Stomach smooth muscle (tissue), 2 donors: ENCODE data around the gene NPAS4.
"Not testable (repeated sequence)": the region's sequence is repeated elsewhere in the genome, so short reads cannot be mapped to it uniquely, and the experiment has no call there.

Experiments used
- H3K27ac ChIP-seq: one replicate; pipeline ENCODE4 v1.7.0; 2013; ENCODE audit warnings: mild to moderate bottlenecking, low read length, inconsistent platforms
- H3K27me3 ChIP-seq, 2 donors: one replicate each; pipeline ENCODE4 v1.7.0; 2013; ENCODE audit warnings: low read length in 2 of 2; ENCODE audit not compliant: insufficient read depth in 2 of 2, control insufficient read depth in 1 of 2
- H3K36me3 ChIP-seq, 2 donors: one replicate each; pipeline ENCODE4 v1.7.0; 2013; ENCODE audit warnings: low read length in 2 of 2; ENCODE audit not compliant: control insufficient read depth in 2 of 2, insufficient read depth in 2 of 2
- H3K4me1 ChIP-seq: one replicate; pipeline ENCODE4 v1.7.0; 2013; ENCODE audit warnings: low read length; ENCODE audit not compliant: control insufficient read depth, insufficient read depth
- H3K4me3 ChIP-seq, 2 donors: one replicate each; pipeline ENCODE4 v1.7.0; 2013; ENCODE audit warnings: low read length in 2 of 2
- H3K9ac ChIP-seq, 2 donors: one replicate each; pipeline ENCODE4 v1.7.0; 2013; ENCODE audit warnings: low read length in 2 of 2, mild to moderate bottlenecking in 1 of 2
- H3K9me3 ChIP-seq, 2 donors: one replicate each; pipeline ENCODE4 v1.7.0; 2013; ENCODE audit warnings: low read length in 2 of 2; ENCODE audit not compliant: control insufficient read depth in 2 of 2
- donor health status: healthy.
- donor health status: Pancreatic carcinoma.

Gene NPAS4

GRCh38 chr11:66420671-66421476 lies at the start of gene NPAS4:
Gene NPAS4, plus strand, starts transcription at chr11:66421035. Its CDS starts 145 bp downstream, at chr11:66421180.
- Histone ChIP-seq H3K27ac (no peak within 1 kb of the TSS), H3K4me3 (no peak within 1 kb of the TSS), H3K4me1 (peaks cover 41% of the 10 kb centered on the region), H3K9me3 (no peaks in the 10 kb centered on the region), H3K9ac (no peak within 1 kb of the TSS), H3K27me3 (peaks cover 0 to 2% of the 10 kb centered on the region in 2 donors), H3K36me3 (peaks cover 33 to 36% of the 10 kb centered on the region in 2 donors)

- Histone ChIP-seq H3K4me1 (peaks cover 15% of the 10 kb centered on the region), H3K9me3 (no peaks in the 10 kb centered on the region), H3K36me3 (no peaks in the 10 kb centered on the region), H3K4me3 (peak within 1 kb of the TSS; percentile 62 to 72), H3K27ac (no peak within 1 kb of the TSS), H3K27me3 (peaks cover 22 to 30% of the 10 kb centered on the region in 2 donors), H3K9ac (peak within 1 kb of the TSS in 1 of 2 donors; percentile 27)
These were observed 49.0 kb upstream of the NPAS4 start, which contains the start of gene SLC29A2 for GRCh38 chr11:66371627-66372415. Gene SLC29A2, minus strand, starts transcription at chr11:66371760. Its CDS starts 169 bp downstream, at chr11:66371591.

DNA sequence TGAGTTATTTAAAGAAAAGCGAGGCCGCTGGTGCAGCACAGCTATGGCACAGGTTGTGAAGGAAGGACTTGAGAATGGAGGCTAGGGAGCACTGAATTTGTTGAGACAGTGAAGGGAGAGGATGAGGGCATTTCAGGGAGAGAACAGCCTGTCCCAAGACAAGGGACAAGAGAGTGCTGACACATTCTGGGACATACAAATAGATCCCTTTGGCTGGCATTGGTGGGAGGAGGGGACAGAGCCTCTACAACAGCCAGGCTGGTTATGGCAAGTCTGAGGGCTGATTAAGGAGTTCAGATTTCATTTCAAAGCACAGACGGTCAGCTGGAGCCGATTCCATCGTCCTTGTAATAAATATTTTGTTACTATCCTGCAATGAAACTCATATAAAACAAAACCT lies 47.6 kb upstream of the NPAS4 start:
- H3K27ac ChIP-seq: no peak overlapping the region
- H3K9ac ChIP-seq: no peak overlapping the region
- no peak overlapping the region for H3K4me3 ChIP-seq
- H3K4me1 ChIP-seq: peaks cover 15% of the 10 kb centered on the region
- no peaks in the 10 kb centered on the region for H3K36me3 ChIP-seq
- H3K9me3 ChIP-seq: no peaks in the 10 kb centered on the region
- peaks cover 22 to 30% of the 10 kb centered on the region in 2 donors for H3K27me3 ChIP-seq

- not testable (repeated sequence) for H3K9ac ChIP-seq, H3K36me3 ChIP-seq, H3K9me3 ChIP-seq, H3K27ac ChIP-seq, H3K4me3 ChIP-seq
- peaks cover 22 to 30% of the 10 kb centered on the region in 2 donors for H3K27me3 ChIP-seq
- H3K4me1 ChIP-seq: peaks cover 15% of the 10 kb centered on the region
These were observed 47.0 kb upstream of the NPAS4 start for GRCh38 chr11:66373690-66374287.

- H3K4me3 ChIP-seq, H3K27ac ChIP-seq, H3K4me1 ChIP-seq, H3K36me3 ChIP-seq, H3K9ac ChIP-seq, H3K9me3 ChIP-seq, H3K27me3 ChIP-seq: not testable (repeated sequence)
These were observed 40.6 kb upstream of the NPAS4 start for GRCh38 chr11:66380264-66380663.

- not testable (repeated sequence) for H3K4me3 ChIP-seq, H3K4me1 ChIP-seq, H3K27me3 ChIP-seq, H3K9me3 ChIP-seq, H3K9ac ChIP-seq, H3K27ac ChIP-seq, H3K36me3 ChIP-seq
These were observed 36.5 kb upstream of the NPAS4 start for GRCh38 chr11:66384316-66384715.

DNA sequence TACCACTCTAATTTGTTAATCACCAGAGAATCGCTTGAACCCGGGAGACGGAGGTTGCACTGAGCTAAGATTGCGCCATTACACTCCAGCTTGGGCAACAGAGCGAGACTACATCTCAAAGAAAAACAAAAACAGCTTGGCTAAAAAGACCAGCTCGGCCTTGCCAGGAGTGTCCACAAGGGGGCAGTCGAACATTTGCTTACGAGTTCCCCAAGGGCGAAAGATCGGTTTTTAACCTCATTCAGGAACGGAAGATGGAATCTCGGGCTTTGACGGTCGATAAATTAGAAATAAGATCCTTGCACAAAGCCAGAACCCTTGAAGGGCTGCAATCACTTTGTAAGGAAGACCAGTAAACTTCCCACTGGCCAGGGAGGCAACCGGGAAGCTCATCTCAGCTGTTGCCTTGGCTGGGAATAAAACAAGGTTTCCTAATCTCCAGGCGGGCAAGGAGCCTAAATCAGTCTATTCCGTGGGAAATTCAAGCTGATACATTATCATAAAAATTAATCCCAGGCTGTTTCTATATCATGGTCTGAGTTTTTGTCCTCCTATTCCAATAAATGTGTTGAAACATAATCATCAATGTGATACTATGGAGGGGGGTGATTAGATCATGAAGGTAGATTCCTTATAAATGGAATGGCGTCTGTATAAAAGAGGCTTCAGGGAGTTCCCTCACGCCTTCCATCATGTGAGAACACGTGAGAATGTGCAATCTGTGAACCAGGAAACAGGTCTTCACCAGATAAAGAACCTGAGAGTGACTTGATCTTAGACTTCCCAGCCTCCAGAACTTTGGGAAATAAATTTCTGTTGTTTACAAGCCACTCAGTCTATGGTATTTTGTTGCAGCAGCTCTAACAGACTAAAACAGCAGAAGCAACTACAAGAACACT lies 34.4 kb upstream of the NPAS4 start:
- Histone ChIP-seq H3K9ac (peak overlapping the region in 1 of 2 donors; percentile 68), H3K36me3 (no peaks in the 10 kb centered on the region), H3K4me1 (peaks cover 4% of the 10 kb centered on the region), H3K9me3 (no peaks in the 10 kb centered on the region), H3K4me3 (peak overlapping the region; percentile 5 to 66), H3K27ac (no peak overlapping the region), H3K27me3 (peaks cover 0 to 3% of the 10 kb centered on the region in 2 donors)

GRCh38 chr11:66388780-66389386 lies 32.0 kb upstream of the NPAS4 start:
- Histone ChIP-seq H3K4me1 (peaks cover 4% of the 10 kb centered on the region), H3K36me3 (no peaks in the 10 kb centered on the region), H3K27ac (no peak overlapping the region), H3K4me3 (no peak overlapping the region), H3K9me3 (no peaks in the 10 kb centered on the region), H3K9ac (no peak overlapping the region), H3K27me3 (peaks cover 0 to 2% of the 10 kb centered on the region in 2 donors)

- Histone ChIP-seq H3K9me3 (no peaks in the 10 kb centered on the region), H3K4me3 (no peak overlapping the region), H3K27ac (no peak overlapping the region), H3K27me3 (peaks cover 2% of the 10 kb centered on the region in 2 donors), H3K36me3 (no peaks in the 10 kb centered on the region), H3K9ac (no peak overlapping the region), H3K4me1 (peaks cover 2% of the 10 kb centered on the region)
These were observed 29.5 kb upstream of the NPAS4 start for GRCh38 chr11:66391322-66391721.
